ENCODE results near the gene RBFOX1. TPM values are rescaled to one million over a fixed set of nuclear protein-coding genes. Genes with fewer than 3 reads are reported as not detected.

The RBFOX1 gene
- total RNA-seq, 8 experiments from 2014 or later = 1.4 to 77.7 (median 41.3) TPM; not detected in 2

DNA sequence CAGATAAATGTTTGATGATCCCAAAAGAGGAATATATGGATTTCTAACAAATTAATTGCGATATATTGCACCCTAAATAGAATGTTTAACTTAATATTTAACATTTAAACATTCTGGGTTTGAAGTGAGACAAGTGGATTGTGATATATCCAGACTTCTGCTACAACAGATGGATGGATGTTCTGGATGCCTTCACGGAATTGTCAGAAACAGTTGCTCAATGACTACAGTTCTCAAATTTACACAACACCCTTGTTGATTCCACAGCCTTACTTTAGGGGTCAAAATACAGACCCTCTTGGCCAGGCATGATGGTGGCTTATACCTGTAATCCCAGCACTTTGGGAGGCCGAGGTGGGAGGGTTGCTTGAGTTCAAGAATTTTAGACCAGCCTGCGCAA, 250.8 kb downstream of the RBFOX1 start:
- 0 to 87% (median 14%) methylated on average over 1 to 4 of the region's 4 CpGs; no CpG with 5 or more reads in 1 of the 10 experiments for WGBS, 10 experiments
- Histone ChIP-seq H3K4me3 (no peak overlapping the region), H3K4me1 (replicated peaks in 1 of 2) (peaks cover 0 to 13% of the 10 kb centered on the region in 2 donors), H3K27ac (no peak overlapping the region)
- no peak for ATAC-seq (replicated peaks in 6 of 8)
- in situ Hi-C loops (cut with MboI; ENCODE audit: low pct_unique_long_range_greater_than_20kb in 2 of 9, low sequenced_read_pairs in 9 of 9, unreplicated experiment in 9 of 9) = no loop called here

DNA sequence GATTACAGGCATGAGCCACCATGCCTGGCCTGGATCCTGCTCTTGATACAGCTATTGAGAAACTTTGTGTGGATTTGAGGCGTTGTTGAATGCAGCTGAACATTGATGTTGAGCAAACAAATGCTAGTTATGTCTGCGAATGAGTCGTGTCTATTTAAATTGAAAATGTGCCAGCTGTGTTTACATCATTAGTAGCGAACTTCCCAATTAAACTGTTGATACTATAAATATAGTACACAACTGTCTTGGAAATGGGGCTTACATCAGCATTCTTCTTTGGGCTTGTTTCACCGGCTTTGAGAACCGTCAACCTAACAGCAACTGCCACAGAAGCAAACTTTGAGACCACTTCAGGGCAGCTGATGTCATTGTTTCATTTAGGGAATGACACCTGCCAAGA, 251.9 kb downstream of the RBFOX1 start:
- no peak overlapping the region for H3K4me3 ChIP-seq
- no peak for ATAC-seq (replicated peaks in 6 of 8)
- H3K27ac ChIP-seq = no peak overlapping the region
- in situ Hi-C loops (cut with MboI; ENCODE audit: low pct_unique_long_range_greater_than_20kb in 2 of 9, low sequenced_read_pairs in 9 of 9, unreplicated experiment in 9 of 9) = no loop called here
- peaks cover 0 to 13% of the 10 kb centered on the region in 2 donors for H3K4me1 ChIP-seq (replicated peaks in 1 of 2)
- WGBS, 10 experiments = 0 to 100% (median 59%) methylated on average over 1 to 5 of the region's 6 CpGs; no CpG with 5 or more reads in 2 of the 10 experiments

DNA sequence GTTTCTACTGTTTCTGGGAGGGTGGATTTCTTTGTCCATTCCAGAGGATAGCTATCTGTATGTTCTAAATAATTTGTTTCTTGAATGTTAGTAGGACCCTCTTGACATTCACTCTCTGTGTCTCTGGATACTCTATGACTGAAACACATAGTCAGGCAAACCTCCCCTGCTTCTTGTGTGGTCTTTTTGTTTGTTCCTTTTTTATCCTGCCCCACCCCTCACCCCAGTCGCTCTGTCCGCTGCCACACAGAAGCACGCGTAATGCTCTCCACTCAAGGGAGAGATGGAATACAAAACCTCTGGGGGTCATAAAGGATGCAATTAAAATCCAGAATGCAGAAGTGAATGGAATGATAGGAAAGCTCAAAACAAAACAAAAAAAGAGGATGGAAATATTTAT, 253.1 kb downstream of the RBFOX1 start:
- peak in 2 of 8 experiments; percentile 36 to 50 for ATAC-seq (replicated peaks in 6 of 8)
- H3K4me1 ChIP-seq (replicated peaks in 1 of 2) = peaks cover 0 to 13% of the 10 kb centered on the region in 2 donors
- 8 to 93% (median 38%) methylated on average over 2 to 4 of the region's 4 CpGs; no CpG with 5 or more reads in 2 of the 10 experiments for WGBS, 10 experiments
- H3K4me3 ChIP-seq = no peak overlapping the region
- in situ Hi-C loops (cut with MboI; ENCODE audit: low pct_unique_long_range_greater_than_20kb in 2 of 9, low sequenced_read_pairs in 9 of 9, unreplicated experiment in 9 of 9) = no loop called here
- H3K27ac ChIP-seq = no peak overlapping the region

DNA sequence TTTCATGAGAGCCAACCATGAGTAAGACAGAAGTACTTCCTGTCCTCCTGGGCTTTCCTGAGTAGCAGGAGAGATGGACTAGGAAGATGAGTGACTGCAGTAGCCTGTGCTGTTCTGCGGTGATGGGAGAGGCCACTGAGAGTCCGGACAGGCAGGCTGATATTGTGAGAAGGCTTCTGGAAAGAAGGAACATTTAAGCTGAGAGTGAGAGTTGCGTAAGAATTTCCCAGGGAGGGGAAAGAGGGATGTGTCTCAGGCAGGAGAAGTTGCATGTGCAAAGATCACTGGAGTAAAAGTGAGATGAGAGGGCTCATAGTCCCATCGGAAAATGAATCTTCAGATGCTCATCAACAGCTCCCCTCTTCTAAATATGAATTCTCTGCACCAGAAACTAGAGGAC, 258.3 kb downstream of the RBFOX1 start:
- no peak overlapping the region for H3K27ac ChIP-seq
- ATAC-seq (replicated peaks in 6 of 8) = no peak
- no peak overlapping the region for H3K4me3 ChIP-seq
- 14 to 100% (median 75%) methylated on average over 1 to 4 of the region's 4 CpGs; no CpG with 5 or more reads in 2 of the 10 experiments for WGBS, 10 experiments
- in situ Hi-C loops (cut with MboI; ENCODE audit: low pct_unique_long_range_greater_than_20kb in 2 of 9, low sequenced_read_pairs in 9 of 9, unreplicated experiment in 9 of 9) = no loop called here
- peaks cover 0 to 5% of the 10 kb centered on the region in 2 donors for H3K4me1 ChIP-seq (replicated peaks in 1 of 2)

DNA sequence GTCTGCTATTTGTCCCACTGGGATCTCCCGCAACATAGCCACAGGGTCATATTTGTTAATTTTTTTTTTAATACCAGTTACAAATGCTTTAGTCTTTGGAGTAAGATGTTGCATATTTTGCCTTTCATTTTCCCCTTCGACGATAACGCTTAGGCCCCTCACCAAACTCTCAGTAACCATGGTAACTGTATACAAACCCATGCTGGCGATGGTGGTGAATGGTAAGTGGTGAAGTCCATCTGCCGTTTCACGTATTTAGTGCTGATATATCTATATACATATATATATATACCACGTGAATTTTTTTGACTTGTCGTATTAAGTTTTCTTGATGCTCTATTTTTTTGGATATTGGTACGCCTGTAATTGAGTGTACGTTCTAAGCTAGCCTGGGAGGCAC, 263.7 kb downstream of the RBFOX1 start:
- peak in 1 of 8 experiments; percentile 16 for ATAC-seq (replicated peaks in 6 of 8)
- no peak overlapping the region for H3K27ac ChIP-seq
- H3K4me1 ChIP-seq (replicated peaks in 1 of 2) = peaks cover 0 to 28% of the 10 kb centered on the region in 2 donors
- 37 to 83% (median 71%) methylated on average over 2 to 11 of the region's 11 CpGs for WGBS, 10 experiments
- in situ Hi-C loops (cut with MboI; ENCODE audit: low pct_unique_long_range_greater_than_20kb in 2 of 9, low sequenced_read_pairs in 9 of 9, unreplicated experiment in 9 of 9) = no loop called here
- H3K4me3 ChIP-seq = no peak overlapping the region

DNA sequence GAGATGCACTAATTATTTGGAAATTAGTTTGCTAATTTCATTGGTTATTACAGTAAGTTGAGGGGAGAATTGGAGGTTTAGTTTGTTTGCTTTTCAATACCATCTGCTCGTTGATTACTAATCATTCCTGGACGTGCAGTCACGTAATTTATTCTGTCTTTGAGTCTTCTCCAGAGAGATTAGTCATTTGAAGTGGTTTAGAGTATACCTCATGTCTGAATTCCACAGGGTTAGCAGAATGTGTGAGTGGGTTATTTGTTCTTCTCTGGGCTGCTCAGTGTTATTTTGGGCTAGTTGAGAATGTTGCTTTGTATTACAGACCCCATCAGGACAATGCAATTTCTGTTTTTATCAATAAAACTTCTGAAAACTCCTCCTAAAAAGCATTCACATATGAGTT, 265.0 kb downstream of the RBFOX1 start:
- 0 to 63% (median 7%) methylated on average over 1 to 3 of the region's 3 CpGs; no CpG with 5 or more reads in 1 of the 10 experiments for WGBS, 10 experiments

DNA sequence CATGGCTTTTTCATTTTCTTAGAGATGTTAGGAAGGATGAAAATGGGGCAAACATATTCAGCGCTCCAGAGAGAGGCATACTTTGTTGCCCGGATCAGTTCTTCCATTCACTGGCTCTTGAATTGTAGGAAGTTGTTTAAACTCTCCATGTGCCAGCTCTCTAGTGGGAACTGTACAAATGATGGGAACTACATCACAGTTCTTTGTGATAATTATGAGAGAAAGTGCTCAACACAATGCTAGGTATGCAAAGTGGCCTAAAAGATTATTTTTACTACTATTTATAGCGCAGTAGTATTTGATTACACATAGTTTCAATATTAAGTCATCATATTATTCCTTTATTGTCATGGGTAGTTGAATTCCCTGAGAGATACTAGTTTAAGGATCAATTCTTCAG, 268.5 kb downstream of the RBFOX1 start:
- WGBS, 10 experiments = 8 to 100% (median 36%) methylated on average over 1 to 3 of the region's 3 CpGs
- H3K27ac ChIP-seq = no peak overlapping the region
- H3K4me3 ChIP-seq = no peak overlapping the region
- in situ Hi-C loops (cut with MboI; ENCODE audit: low pct_unique_long_range_greater_than_20kb in 2 of 9, low sequenced_read_pairs in 9 of 9, unreplicated experiment in 9 of 9) = no loop called here
- H3K4me1 ChIP-seq (replicated peaks in 1 of 2) = peaks cover 0 to 27% of the 10 kb centered on the region in 2 donors
- no peak for ATAC-seq (replicated peaks in 6 of 8)

More for the DNA sequence above, 265.0 kb downstream of the RBFOX1 start:
- Histone ChIP-seq H3K4me1 (replicated peaks in 1 of 2) (peaks cover 0 to 28% of the 10 kb centered on the region in 2 donors), H3K27ac (no peak overlapping the region), H3K4me3 (no peak overlapping the region)
- in situ Hi-C loops (cut with MboI; ENCODE audit: low pct_unique_long_range_greater_than_20kb in 2 of 9, low sequenced_read_pairs in 9 of 9, unreplicated experiment in 9 of 9) = no loop called here
- peak in 3 of 8 experiments; percentile 57 to 68 (median 66) for ATAC-seq (replicated peaks in 6 of 8)

DNA sequence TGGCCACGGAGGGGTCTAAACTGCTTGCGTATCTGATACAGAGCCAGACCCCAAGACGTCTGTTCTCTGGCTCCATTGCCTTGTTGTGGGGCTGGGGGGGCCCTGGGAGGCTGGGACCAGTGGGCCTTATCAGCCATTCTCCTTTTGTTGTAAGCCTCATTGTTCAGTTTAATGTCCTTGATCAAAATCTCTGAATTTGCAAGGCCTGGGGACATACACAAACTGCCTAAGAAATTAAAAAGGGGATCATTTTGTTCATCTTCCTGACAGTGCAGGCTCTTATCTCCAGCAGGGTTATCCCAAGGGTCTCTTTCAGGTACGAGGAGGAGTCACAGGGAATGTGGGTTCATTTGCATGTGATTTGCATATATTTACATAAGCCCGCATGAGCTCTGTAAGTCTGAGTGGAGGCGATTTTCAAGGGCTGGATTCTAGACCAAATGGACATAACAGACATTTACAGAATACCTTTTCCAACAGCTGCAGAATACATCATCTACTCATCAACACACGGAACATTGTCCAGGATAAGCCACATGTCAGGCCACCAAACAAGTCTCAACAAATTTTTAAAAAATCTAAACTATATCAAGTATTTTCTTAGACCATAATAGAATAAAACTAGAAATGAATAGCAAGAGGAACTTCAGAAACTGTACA, 269.8 kb downstream of the RBFOX1 start:
- ATAC-seq (replicated peaks in 6 of 8) = no peak
- Histone ChIP-seq H3K4me3 (no peak overlapping the region), H3K4me1 (replicated peaks in 1 of 2) (peaks cover 0 to 14% of the 10 kb centered on the region in 2 donors), H3K27ac (no peak overlapping the region)
- WGBS, 10 experiments = 5 to 65% (median 43%) methylated on average over 2 to 6 of the region's 7 CpGs; no CpG with 5 or more reads in 1 of the 10 experiments
- in situ Hi-C loops (cut with MboI; ENCODE audit: low pct_unique_long_range_greater_than_20kb in 2 of 9, low sequenced_read_pairs in 9 of 9, unreplicated experiment in 9 of 9) = no loop called here

DNA sequence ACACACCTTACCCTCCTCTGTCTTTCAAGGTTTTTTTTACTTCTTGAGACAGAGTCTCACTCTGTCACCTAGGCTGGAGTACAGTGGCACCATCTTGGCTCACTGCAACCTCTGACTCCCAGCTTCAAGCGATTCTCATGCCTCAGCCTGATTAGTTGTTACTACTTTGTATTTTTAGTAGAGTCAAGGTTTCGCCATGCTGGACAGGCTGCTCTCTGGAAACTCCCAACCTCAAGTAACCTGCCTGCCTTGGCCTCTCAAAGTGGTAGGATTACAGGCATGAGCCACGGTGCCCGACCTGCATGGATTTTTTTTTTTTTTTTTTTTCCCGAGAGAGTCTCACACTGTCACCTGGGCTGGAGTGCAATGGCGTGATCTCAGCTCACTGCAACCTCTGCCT, 273.2 kb downstream of the RBFOX1 start:
- Histone ChIP-seq H3K27ac (no peak overlapping the region), H3K4me1 (replicated peaks in 1 of 2) (peaks cover 0 to 7% of the 10 kb centered on the region in 2 donors), H3K4me3 (no peak overlapping the region)
- ATAC-seq (replicated peaks in 6 of 8) = no peak
- in situ Hi-C loops (cut with MboI; ENCODE audit: low pct_unique_long_range_greater_than_20kb in 2 of 9, low sequenced_read_pairs in 9 of 9, unreplicated experiment in 9 of 9) = no loop called here
- WGBS, 10 experiments = 0 to 86% (median 53%) methylated on average over 1 to 4 of the region's 6 CpGs; no CpG with 5 or more reads in 2 of the 10 experiments

DNA sequence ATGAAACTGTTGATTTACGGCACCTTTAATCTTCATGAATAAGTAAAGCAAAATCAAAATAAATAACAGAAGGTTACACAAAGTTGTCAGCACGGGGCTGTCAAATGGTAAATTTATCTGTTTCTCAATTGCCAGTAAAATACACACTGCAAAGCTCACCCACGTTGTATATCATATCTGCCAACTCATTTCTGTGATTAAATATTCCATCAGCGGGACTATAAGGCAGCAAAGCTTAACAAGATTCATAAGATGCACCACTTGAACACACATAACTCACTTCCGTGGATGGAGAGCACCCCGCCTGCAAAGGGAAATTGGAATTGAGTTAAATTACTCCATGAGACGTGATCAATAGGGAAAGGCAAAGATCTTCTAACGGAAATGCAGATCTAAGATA, 280.0 kb downstream of the RBFOX1 start:
- H3K4me1 ChIP-seq (replicated peaks in 1 of 2) = peaks cover 0 to 44% of the 10 kb centered on the region in 2 donors
- no peak overlapping the region for H3K27ac ChIP-seq
- in situ Hi-C loops (cut with MboI; ENCODE audit: low pct_unique_long_range_greater_than_20kb in 2 of 9, low sequenced_read_pairs in 9 of 9, unreplicated experiment in 9 of 9) = no loop called here
- H3K4me3 ChIP-seq = no peak overlapping the region
- peak in 5 of 8 experiments; percentile 49 to 97 (median 94) for ATAC-seq (replicated peaks in 6 of 8)
- WGBS, 10 experiments = 14 to 84% (median 41%) methylated on average over 4 to 8 of the region's 8 CpGs; no CpG with 5 or more reads in 1 of the 10 experiments

DNA sequence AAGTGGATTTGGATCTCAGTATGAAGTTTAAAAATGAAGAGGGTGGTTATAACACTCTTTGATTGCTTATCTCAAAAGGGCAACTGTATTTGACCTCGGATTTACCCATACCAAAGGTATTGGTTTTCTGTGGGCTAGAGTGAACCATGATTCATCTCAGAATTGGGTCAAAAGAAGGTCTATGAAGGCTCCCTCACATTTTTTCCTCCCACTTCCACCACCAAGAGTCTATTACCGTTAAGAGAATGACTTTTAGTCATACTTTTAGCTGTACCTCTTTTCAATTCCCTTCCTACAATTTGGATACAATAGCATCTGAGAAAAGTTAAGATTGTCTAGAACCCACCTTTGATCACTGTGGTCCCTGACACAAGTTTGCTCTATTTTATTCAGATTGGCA, 280.9 kb downstream of the RBFOX1 start:
- WGBS, 10 experiments = 0 to 91% (median 14%) methylated on average over 1 to 2 of the region's 2 CpGs; no CpG with 5 or more reads in 4 of the 10 experiments
- no peak for ATAC-seq (replicated peaks in 6 of 8)

DNA sequence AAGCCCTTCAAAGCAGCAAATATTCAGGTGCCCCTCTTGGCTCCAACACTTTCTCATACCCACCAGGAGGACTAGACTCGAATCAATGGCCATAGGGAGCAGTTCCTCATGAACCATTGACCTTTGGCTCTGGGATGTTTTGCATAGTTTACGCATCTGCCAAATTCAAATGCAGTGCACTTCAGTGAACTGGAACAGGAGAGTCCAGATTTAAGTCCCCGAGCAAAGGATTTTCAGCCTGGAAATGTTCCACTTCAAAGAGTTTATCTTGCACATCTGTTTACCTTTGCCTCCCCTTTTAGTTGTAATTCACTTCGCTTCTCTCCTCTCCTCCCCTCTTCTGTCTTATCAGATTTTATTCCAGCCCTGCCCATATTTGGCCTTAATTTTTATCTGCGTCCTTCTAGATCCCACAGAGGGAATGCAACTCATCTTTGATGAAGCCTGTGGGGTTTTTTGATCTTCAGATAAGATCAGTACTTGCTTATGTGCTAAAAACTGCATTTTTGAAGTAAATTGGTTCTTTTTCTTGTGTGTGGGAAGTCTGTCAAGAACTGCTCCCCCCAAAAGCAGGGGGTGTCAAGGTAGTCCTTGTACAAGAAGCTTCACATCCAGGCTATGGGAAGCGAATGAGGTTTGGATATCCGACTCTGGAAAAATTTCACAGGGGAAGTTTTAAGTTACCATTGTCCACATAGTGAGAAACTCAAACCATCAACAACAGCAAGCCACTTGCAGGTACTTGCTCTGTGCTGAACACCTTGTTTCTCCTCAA, 281.6 kb downstream of the RBFOX1 start:
- H3K4me3 ChIP-seq = no peak overlapping the region
- no peak for ATAC-seq (replicated peaks in 6 of 8)
- in situ Hi-C loops (cut with MboI; ENCODE audit: low pct_unique_long_range_greater_than_20kb in 2 of 9, low sequenced_read_pairs in 9 of 9, unreplicated experiment in 9 of 9) = no loop called here
- WGBS, 10 experiments = 11 to 76% (median 39%) methylated on average over 3 to 7 of the region's 7 CpGs; no CpG with 5 or more reads in 1 of the 10 experiments
- H3K4me1 ChIP-seq (replicated peaks in 1 of 2) = peaks cover 0 to 44% of the 10 kb centered on the region in 2 donors
- no peak overlapping the region for H3K27ac ChIP-seq

More for the DNA sequence above, 280.9 kb downstream of the RBFOX1 start:
- in situ Hi-C loops (cut with MboI; ENCODE audit: low pct_unique_long_range_greater_than_20kb in 2 of 9, low sequenced_read_pairs in 9 of 9, unreplicated experiment in 9 of 9) = no loop called here
- H3K27ac ChIP-seq = no peak overlapping the region
- no peak overlapping the region for H3K4me3 ChIP-seq
- H3K4me1 ChIP-seq (replicated peaks in 1 of 2) = peaks cover 0 to 44% of the 10 kb centered on the region in 2 donors

DNA sequence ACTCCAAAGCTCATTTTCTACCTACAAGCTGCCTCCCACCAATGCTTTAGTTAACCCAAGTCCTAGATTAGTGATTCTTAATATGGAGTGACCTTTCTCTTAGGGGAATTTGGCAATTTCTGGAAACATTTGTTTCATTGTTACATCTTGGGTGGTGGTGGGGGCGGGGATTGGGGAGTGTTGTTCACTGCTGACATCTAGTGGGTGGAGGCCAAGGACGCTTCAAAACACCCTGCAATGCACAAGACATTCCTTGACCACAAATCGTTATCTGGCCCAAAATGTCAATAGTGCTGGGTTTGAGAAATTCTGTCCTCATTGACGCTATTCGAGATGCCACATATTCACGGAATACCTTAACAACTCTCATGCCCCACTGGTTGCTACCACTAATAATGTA, 282.9 kb downstream of the RBFOX1 start:
- H3K4me3 ChIP-seq = no peak overlapping the region
- in situ Hi-C loops (cut with MboI; ENCODE audit: low pct_unique_long_range_greater_than_20kb in 2 of 9, low sequenced_read_pairs in 9 of 9, unreplicated experiment in 9 of 9) = no loop called here
- WGBS, 10 experiments = 16 to 100% (median 91%) methylated on average over 3 to 6 of the region's 6 CpGs; no CpG with 5 or more reads in 4 of the 10 experiments
- no peak overlapping the region for H3K27ac ChIP-seq
- H3K4me1 ChIP-seq (replicated peaks in 1 of 2) = peaks cover 0 to 40% of the 10 kb centered on the region in 2 donors
- no peak for ATAC-seq (replicated peaks in 6 of 8)
